Hematopoietic multipotent progenitor cell treated with erythropoietin and hydrocortisone succinate and interleukin-3 and kit ligand, for 6 days (in vitro differentiated cells): ENCODE results near the gene RGMB.

Experiments used
- DNase-seq: peaks from one replicate; pipeline ENCODE4 v3.0.0-alpha.2; 2015

RGMB gene

GRCh38 chr5:98836175-98836574 lies 62.7 kb downstream of the RGMB start:
- no peak for DNase-seq

GRCh38 chr5:98839469-98840383 lies 66.3 kb downstream of the RGMB start:
- DNase-seq: peak; percentile 51

GRCh38 chr5:98840946-98841345 lies 67.5 kb downstream of the RGMB start:
- no peak for DNase-seq

- no peak for DNase-seq
These were observed 70.0 kb downstream of the RGMB start for GRCh38 chr5:98843481-98843880.

GRCh38 chr5:98844865-98845264 lies 71.4 kb downstream of the RGMB start:
- DNase-seq: no peak

- DNase-seq: no peak
These were observed 72.4 kb downstream of the RGMB start for GRCh38 chr5:98845878-98846277.
